ENCODE data around the gene MLPH. TPM values are rescaled to one million over a fixed set of nuclear protein-coding genes. Genes with fewer than 3 reads are reported as not detected.
A peak's percentile ranks its signal among the peaks of the same experiment; 100 is the strongest.

The MLPH gene
- polyA plus RNA-seq, 1 of the 3 experiments (the other 2 are of a cell fraction), result 93.6 TPM

DNA sequence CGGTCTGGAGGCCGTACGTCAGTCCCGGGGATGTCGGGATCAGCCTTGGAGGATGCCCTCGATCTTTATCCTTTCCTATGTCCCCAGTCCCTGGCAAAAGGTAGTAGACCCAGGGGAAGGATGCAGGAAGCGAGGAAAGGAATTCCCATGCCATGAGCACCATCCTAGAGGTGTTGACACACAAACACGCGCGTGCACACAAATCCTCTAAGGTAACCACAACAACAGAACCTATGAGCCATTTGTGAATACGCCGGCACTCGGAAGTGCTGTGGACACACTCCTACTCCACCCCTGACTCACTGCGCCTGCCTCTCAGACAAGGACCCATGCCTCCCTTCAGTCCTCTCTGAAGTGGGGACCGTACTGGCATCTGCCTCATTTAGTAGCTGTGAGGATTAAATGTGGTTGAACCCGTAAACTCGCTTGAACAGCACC is 11.3 kb upstream of the MLPH start:
- Histone ChIP-seq H3K79me2 (ENCODE audit: insufficient read depth) (no peaks in the 10 kb centered on the region), H2AFZ (ENCODE audit: low read depth) (no peak overlapping the region), H3F3A (replicated peaks; ENCODE audit: insufficient read depth) (peaks cover 10% of the 10 kb centered on the region), H3K4me1 (ENCODE audit: control insufficient read depth in 1 of 2, insufficient read depth in 2 of 2, low read depth in 1 of 2, low read length in 1 of 2) (peaks cover 8 to 18% of the 10 kb centered on the region in 2 experiments; a peak in 3 of 4 replicates), H3K27me3 (ENCODE audit: insufficient read depth) (no peaks in the 10 kb centered on the region), H4K20me1 (ENCODE audit: insufficient read depth) (no peaks in the 10 kb centered on the region), H3K36me3 (replicated peaks in 1 of 2; ENCODE audit: control insufficient read depth in 1 of 2, insufficient read depth in 2 of 2, low read length in 1 of 2) (no peaks in the 10 kb centered on the region), H3K4me3 (ENCODE audit: low read depth in 2 of 2, low read length in 1 of 2) (peak overlapping the region; percentile 67 to 68), H3K4me2 (peak overlapping the region; percentile 89), H3K9me2 (no peaks in the 10 kb centered on the region), H3K9ac (peak overlapping the region; percentile 98), H3K9me3 (no peaks in the 10 kb centered on the region), H3K27ac (ENCODE audit: low read depth in 2 of 2, low read length in 1 of 2) (peak overlapping the region; percentile 91 to 97)
- 39% methylated on average over 17 of the region's 17 CpGs for WGBS (ENCODE audit: low lambda C conversion rate)
- TF ChIP-seq MXI1 (IDR thresholded peaks at IDR 0.05; ENCODE audit: low read depth, low read length), result peak; percentile 39; the same call in 1 of the 2 replicates
- no peak for TF ChIP-seq MEF2A (IDR thresholded peaks at IDR 0.05; ENCODE audit: borderline replicate concordance, low read depth)
- CTCF ChIA-PET, result interaction anchor here (0.7 to 5.6 kb wide), 47 partner anchors 10 to 586 kb away, joined by 3 to 49 read pairs (median 5); partner anchors contain the start of genes COL6A3 and COPS8
- POLR2A ChIA-PET, result interaction anchor here (0.6 to 1.3 kb wide), 5 partner anchors 10 to 96 kb away, joined by 3 to 5 read pairs (median 4); no protein-coding TSS in a partner anchor
- DNase-seq, result no peak

DNA sequence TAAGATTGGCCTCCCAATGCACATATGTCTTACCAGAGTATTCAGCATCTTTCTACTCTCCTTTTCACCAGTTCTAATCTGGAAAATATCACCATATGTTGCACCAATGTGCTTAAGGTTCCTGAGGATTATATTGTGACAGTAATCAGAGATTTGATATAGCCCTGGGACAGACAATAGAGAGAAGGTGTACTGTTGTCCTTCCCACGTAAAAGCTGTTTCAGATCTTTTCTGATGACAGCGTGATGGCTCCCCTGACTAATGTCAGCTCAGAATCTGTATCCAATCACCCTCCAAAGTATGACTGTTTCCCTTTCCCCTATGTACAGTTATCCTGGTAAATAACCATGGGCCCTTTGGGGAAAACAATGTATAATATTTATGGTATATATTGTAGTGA is 9.0 kb upstream of the MLPH start:
- TF ChIP-seq RXRA (IDR thresholded peaks at IDR 0.05; ENCODE audit: borderline replicate concordance, low read depth), result no peak
- TF ChIP-seq CHD2 (IDR thresholded peaks at IDR 0.05; ENCODE audit: low read length, partially characterized antibody), result no peak
- TF ChIP-seq GABPA (IDR thresholded peaks at IDR 0.05; ENCODE audit: low read depth), result no peak
- no peak for TF ChIP-seq RCOR1 (IDR thresholded peaks at IDR 0.05; ENCODE audit: low read length)
- TF ChIP-seq MEF2A (IDR thresholded peaks at IDR 0.05; ENCODE audit: borderline replicate concordance, low read depth), result no peak
- Histone ChIP-seq H3K4me1 (ENCODE audit: control insufficient read depth in 1 of 2, insufficient read depth in 2 of 2, low read depth in 1 of 2, low read length in 1 of 2) (peaks cover 11 to 31% of the 10 kb centered on the region in 2 experiments), H3K9ac (no peak overlapping the region), H3K27me3 (ENCODE audit: insufficient read depth) (no peaks in the 10 kb centered on the region), H3K79me2 (ENCODE audit: insufficient read depth) (no peaks in the 10 kb centered on the region), H3K4me3 (ENCODE audit: low read depth in 2 of 2, low read length in 1 of 2) (no peak overlapping the region), H3F3A (replicated peaks; ENCODE audit: insufficient read depth) (peaks cover 13% of the 10 kb centered on the region), H3K9me3 (no peaks in the 10 kb centered on the region), H3K27ac (ENCODE audit: low read depth in 2 of 2, low read length in 1 of 2) (no peak overlapping the region), H2AFZ (ENCODE audit: low read depth) (no peak overlapping the region), H4K20me1 (ENCODE audit: insufficient read depth) (no peaks in the 10 kb centered on the region), H3K36me3 (replicated peaks in 1 of 2; ENCODE audit: control insufficient read depth in 1 of 2, insufficient read depth in 2 of 2, low read length in 1 of 2) (no peaks in the 10 kb centered on the region), H3K9me2 (no peaks in the 10 kb centered on the region), H3K4me2 (no peak overlapping the region)
- DNase-seq, result no peak
- ChIA-PET POLR2A (no interaction called here), CTCF (interaction anchor here (2.4 to 5.6 kb wide), 2 partner anchors 35 to 57 kb away, joined by 5 to 49 read pairs; no protein-coding TSS in a partner anchor)
- WGBS (ENCODE audit: low lambda C conversion rate), result 97% methylated on average over 2 of the region's 2 CpGs

- CTCF ChIA-PET, result interaction anchor here (2.4 to 5.6 kb wide), 2 partner anchors 34 to 58 kb away, joined by 5 to 49 read pairs; no protein-coding TSS in a partner anchor
- Histone ChIP-seq H3K9me3 (no peaks in the 10 kb centered on the region), H3K79me2 (ENCODE audit: insufficient read depth) (no peaks in the 10 kb centered on the region), H4K20me1 (ENCODE audit: insufficient read depth) (no peaks in the 10 kb centered on the region), H3K9me2 (no peaks in the 10 kb centered on the region), H3K36me3 (replicated peaks in 1 of 2; ENCODE audit: control insufficient read depth in 1 of 2, insufficient read depth in 2 of 2, low read length in 1 of 2) (no peaks in the 10 kb centered on the region), H3F3A (replicated peaks; ENCODE audit: insufficient read depth) (peaks cover 13% of the 10 kb centered on the region), H3K4me3 (ENCODE audit: low read depth in 2 of 2, low read length in 1 of 2) (no peak overlapping the region), H3K27me3 (ENCODE audit: insufficient read depth) (no peaks in the 10 kb centered on the region), H3K27ac (ENCODE audit: low read depth in 2 of 2, low read length in 1 of 2) (no peak overlapping the region), H3K4me2 (no peak overlapping the region), H3K4me1 (ENCODE audit: control insufficient read depth in 1 of 2, insufficient read depth in 2 of 2, low read depth in 1 of 2, low read length in 1 of 2) (peaks cover 17 to 33% of the 10 kb centered on the region in 2 experiments), H2AFZ (ENCODE audit: low read depth) (no peak overlapping the region), H3K9ac (no peak overlapping the region)
- DNase-seq, result no peak
- POLR2A ChIA-PET, result no interaction called here
- TF ChIP-seq RCOR1 (IDR thresholded peaks at IDR 0.05; ENCODE audit: low read length), result no peak
- TF ChIP-seq, protein P1, sequence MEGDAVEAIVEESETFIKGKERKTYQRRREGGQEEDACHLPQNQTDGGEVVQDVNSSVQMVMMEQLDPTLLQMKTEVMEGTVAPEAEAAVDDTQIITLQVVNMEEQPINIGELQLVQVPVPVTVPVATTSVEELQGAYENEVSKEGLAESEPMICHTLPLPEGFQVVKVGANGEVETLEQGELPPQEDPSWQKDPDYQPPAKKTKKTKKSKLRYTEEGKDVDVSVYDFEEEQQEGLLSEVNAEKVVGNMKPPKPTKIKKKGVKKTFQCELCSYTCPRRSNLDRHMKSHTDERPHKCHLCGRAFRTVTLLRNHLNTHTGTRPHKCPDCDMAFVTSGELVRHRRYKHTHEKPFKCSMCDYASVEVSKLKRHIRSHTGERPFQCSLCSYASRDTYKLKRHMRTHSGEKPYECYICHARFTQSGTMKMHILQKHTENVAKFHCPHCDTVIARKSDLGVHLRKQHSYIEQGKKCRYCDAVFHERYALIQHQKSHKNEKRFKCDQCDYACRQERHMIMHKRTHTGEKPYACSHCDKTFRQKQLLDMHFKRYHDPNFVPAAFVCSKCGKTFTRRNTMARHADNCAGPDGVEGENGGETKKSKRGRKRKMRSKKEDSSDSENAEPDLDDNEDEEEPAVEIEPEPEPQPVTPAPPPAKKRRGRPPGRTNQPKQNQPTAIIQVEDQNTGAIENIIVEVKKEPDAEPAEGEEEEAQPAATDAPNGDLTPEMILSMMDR (IDR thresholded peaks at IDR 0.05), result no peak
- no peak for TF ChIP-seq EP300 (IDR thresholded peaks at IDR 0.05; ENCODE audit: borderline replicate concordance in 1 of 2, low read depth in 1 of 2, low read length in 1 of 2)
- TF ChIP-seq POLR2AphosphoS5 (IDR thresholded peaks at IDR 0.05; ENCODE audit: low read depth, low read length), result no peak
- no peak for TF ChIP-seq MAX (IDR thresholded peaks at IDR 0.05; ENCODE audit: low read depth)
- 94% methylated on average over 3 of the region's 3 CpGs for WGBS (ENCODE audit: low lambda C conversion rate)
Observed at GRCh38 chr2:237478979-237479378, 8.1 kb upstream of the MLPH start.
